GM03348 (cell line): ENCODE data around the gene ZFAND3.

Experiments
- DNase-seq: peaks from one replicate; pipeline ENCODE4 v3.0.0; 2012; ENCODE audit warnings: low spot score

Gene ZFAND3

GRCh38 chr6:38134704-38135088, 315.2 kb downstream of the ZFAND3 start:
- DNase-seq = no peak

- no peak for DNase-seq
Observed at GRCh38 chr6:38136547-38136946, 317.0 kb downstream of the ZFAND3 start.

- DNase-seq = no peak
Observed at GRCh38 chr6:38137608-38138265, 318.2 kb downstream of the ZFAND3 start.

DNA sequence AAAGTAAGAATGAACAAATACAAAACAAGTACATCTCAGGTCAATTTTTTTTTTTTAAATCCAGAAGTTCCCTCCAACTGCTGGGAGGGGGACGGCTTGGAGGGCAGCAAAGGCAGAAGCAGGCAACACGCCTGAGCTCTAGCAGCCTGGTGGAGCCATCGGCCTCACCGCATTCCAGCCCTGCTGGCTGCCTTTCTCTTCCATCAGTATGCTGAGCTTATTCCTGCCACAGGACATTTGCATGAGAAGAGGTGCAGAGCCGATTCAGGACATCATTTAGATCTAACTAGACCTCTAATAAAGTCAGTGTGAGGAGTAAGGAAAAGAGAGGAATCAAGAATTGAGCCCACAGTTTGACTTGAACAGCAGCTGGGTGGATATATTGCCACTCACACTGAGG, 318.8 kb downstream of the ZFAND3 start:
- DNase-seq = no peak

GRCh38 chr6:38141085-38141484, 321.6 kb downstream of the ZFAND3 start:
- no peak for DNase-seq

GRCh38 chr6:38141716-38142115, 322.2 kb downstream of the ZFAND3 start:
- no peak for DNase-seq

GRCh38 chr6:38142178-38142902, 322.8 kb downstream of the ZFAND3 start:
- DNase-seq = no peak

DNA sequence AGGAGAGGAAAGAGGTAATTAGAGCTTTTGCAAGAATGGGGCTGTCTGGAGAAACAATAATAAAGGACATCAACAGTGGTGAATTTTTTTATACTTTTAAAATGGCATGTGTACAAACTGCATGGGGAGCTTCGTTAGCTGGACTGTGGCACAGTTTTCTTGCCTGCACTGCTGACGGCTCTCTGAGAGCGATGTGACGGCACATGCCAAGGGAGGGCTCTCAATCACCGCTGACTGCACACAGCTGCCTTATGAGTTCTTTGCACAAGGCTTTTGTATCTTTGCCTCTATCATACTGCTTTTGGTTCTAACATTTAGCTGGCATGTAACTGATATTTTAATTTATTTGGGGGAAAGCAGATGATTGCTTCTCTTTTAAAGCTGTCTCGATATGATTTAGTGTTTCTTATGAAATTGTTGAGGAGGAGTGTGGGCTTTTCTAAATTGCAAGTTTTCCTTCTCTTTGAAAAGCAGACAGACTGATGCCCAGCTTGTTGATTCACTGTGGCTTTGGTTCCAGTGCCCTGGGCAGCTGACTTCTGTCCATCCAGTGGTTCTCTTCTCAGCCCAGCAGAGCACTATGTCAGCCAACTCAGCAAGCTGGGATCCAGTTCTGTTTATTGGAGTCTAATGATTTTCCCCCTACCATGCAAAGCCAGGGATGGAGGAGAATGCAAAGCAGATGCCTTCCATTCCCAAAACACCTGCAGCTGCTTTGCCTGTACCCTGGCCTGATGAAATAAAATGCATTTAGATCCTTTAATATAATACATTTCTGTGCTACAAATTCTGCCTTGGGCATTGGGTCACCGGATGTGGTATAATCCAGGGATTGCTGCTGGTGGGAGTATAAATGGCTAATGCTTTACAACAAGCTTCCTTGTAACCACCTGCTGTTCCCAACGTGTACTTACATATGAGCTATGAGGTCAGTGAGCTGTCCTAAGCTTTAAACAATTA, 323.9 kb downstream of the ZFAND3 start:
- no peak for DNase-seq

DNA sequence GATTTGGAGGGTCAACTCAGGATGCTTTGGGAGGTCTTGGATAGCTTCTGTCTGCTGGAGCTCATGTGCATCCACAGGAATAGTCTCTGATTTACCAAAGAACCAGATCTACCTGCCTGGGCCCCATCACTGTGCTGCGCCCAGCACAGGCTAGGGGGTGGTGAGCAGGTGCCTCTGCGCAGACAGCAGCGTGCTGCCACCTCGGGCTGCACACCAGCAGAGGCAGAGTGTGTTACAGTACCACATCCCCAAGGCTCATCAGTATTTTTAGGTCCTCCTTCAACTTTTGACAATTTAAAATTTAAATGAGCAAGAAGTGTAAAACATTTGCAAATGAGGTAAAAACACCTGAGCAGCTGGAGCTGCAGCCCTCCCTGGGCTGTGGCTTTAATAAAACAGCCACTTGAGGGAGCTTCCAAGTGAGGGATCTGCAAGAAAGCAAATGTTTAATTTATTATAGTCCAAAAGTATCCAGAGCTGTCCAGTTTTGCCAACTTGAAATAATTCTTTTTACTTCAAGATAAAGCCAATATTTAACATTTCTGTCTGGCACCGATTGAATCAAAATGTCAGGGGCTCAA, 324.9 kb downstream of the ZFAND3 start:
- no peak for DNase-seq

DNA sequence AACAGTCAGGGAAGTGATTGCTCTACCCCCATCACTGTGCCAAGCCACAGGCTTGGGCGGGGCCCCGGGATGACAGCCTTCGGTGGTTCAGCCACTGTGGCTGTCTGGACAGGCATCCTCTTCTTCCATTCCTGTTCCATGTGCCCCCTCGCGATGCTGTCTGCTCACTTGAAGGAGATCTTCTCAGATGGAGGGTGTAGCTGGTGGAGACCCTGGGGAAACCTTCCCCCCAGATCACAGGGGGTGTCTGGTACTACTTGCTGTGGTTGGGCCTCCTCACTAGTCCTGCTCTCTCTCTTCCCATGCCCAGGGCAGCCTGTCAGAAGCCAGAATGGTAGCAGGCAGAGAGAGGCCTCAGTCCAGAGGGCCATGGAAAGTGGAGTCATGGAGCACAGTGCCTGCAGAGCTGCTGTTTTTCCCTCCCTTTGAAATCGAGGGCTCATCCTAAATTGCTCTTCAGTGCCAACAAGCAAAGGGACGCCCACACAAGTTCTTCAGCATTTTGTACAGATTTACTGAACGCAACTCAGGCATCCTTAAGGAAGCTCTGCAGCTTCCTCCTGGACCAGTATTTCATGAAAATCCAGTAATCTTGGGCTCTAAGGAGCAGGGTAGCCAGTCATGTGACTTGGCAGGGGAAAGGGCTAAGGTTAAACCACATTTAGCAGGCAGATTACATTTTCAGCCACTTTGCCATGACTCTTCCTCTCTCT, 326.6 kb downstream of the ZFAND3 start:
- DNase-seq = peak; percentile 44

- no peak for DNase-seq
Observed at GRCh38 chr6:38146734-38147027, 327.2 kb downstream of the ZFAND3 start.

DNA sequence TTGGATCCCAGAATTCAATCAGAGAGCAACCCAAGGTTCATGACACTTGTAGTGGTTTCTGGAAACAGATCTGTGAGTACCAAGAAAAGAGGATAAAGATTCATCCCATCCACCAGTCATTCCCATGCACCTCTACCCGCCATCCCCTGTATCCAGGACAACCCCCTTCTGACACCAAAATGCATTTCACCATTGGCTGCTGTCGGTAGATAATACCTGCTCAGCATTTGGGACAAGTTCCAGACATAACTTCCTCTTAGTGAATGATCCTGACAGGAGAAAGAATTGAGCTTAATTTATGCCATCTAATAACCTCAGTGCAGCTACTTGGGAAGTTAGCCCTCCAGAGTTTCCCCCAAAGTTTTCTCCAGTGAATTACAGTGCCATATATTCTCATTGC, 329.1 kb downstream of the ZFAND3 start:
- DNase-seq = no peak

GRCh38 chr6:38149531-38149930, 330.0 kb downstream of the ZFAND3 start:
- DNase-seq = no peak

- DNase-seq = no peak
Observed at GRCh38 chr6:38150021-38150420, 330.5 kb downstream of the ZFAND3 start.

DNA sequence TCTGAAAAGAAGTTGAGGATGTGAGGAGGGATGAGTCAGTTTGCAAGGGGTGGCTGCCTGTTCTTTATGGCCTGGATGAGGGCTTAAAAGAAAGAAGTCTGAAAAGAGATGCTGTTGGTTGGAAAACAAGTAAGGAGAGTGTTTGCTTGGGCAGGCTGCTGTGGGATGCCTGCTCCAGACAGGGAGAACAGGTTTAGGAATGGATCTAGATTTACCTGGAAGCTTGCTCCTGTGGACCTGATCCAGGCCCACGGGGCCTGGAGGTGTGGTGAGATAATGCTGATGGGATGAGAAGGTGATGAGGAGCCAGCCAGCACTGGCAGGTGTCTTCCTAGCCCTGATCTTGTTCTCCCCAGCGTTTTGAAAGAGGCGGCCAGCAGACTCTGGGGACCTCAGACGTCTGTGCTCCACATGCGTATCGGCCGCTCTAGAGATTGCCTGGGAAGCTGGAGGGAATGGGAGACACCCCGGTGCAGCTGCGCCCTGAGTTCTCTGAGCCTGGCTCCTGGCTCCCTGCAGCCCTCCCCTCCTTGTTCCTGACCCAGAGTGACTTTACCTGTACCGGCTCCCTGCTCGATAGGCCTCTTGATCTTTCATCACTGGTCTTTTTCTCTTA, 331.3 kb downstream of the ZFAND3 start:
- DNase-seq = no peak

DNA sequence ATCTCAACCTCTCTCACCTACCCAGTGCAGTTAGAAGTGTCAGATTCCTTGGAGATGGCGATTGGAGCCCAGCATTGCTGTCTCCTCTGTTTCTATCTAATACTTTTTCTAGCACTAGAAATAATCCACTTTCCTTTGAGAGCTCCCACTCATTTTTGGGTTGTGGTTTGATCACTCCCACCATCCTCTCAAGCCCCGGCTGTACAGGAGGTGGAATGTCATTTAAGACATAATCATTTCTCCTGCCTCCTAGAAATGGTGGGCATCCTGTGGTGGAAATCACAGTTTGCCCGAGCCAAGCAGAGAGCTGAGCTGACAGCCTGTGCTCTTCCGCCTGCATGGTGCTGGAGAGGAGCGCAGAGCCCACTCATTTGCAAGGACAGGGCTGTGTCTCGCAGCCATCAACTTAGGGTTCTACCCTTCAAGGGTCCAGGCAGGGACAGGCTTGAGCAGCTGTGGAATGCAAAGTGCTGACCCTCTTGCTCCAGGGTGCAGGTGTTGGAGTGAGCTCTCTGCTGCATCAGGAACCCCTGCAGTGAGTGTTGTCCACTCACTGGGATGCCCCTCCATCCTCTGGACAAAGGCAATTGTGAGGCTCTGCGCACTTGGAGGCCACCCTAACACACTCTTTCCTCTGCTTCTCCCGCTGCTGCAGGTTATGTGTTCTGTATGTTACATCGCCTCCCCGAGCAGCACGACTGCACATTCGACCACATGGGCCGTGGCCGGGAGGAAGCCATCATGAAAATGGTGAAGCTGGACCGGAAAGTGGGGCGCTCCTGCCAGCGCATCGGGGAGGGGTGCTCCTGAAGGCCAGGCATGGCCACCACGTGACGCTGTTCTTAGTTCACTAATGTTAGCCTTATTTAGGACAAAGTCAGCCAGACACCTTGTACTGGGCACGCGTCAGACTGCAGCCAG, 332.3 kb downstream of the ZFAND3 start:
- DNase-seq = no peak

GRCh38 chr6:38152620-38153019, 333.1 kb downstream of the ZFAND3 start:
- DNase-seq = no peak

- DNase-seq = no peak
Observed at GRCh38 chr6:38153076-38153797, 333.7 kb downstream of the ZFAND3 start.

- DNase-seq = no peak
Observed at GRCh38 chr6:38153798-38154345, 334.3 kb downstream of the ZFAND3 start.
